Lower lobe of right lung (tissue), 2 donors: Measurements from ENCODE around the gene AURKAIP1. TPM values are rescaled to one million over a fixed set of nuclear protein-coding genes. Genes with fewer than 3 reads are reported as not detected.

Experiments
- ATAC-seq, 2 donors: fragments of 200-7000 bp; cut with Tn5 transposase; one replicate each; pipeline ENCODE4 v1.9.1; 2020 to 2022; ENCODE audit warnings: mild to moderate bottlenecking in 2 of 2, moderate library complexity in 2 of 2
- DNase-seq: peaks from one replicate; pipeline ENCODE4 v3.0.0-alpha.2; 2020
- H3K27ac ChIP-seq: fragments of 200-600 bp; one replicate; pipeline ENCODE4 v1.8.0; 2022
- H3K27me3 ChIP-seq: fragments of 200-600 bp; one replicate; pipeline ENCODE4 v1.8.0; 2022; ENCODE audit warnings: low read depth
- H3K36me3 ChIP-seq: fragments of 200-600 bp; one replicate; pipeline ENCODE4 v1.8.0; 2022; ENCODE audit warnings: mild to moderate bottlenecking
- H3K4me1 ChIP-seq: fragments of 200-600 bp; one replicate; pipeline ENCODE4 v1.8.0; 2022
- H3K4me3 ChIP-seq: fragments of 200-600 bp; one replicate; pipeline ENCODE4 v1.8.0; 2022; ENCODE audit warnings: mild to moderate bottlenecking
- H3K9me3 ChIP-seq: fragments of 200-600 bp; one replicate; pipeline ENCODE4 v1.8.0; 2022
- intact Hi-C: fragments of 100-400 bp; cut with DNase I; formaldehyde crosslinking; loops from one replicate; pipeline ENCODE4 v1.11.0; 2022
- total RNA-seq: library from RNA; stranded (reverse); fragmentation: NEBNext Ultra II Directional; extraction: Animal tissue kit (Norgen Biotek cat#: 25700); gene quantifications from one replicate; pipeline ENCODE4 v1.2.1, GENCODE V29; 2021
- TF ChIP-seq, protein P1 (sequence below): fragments of 200-600 bp; IDR thresholded peaks from one replicate; pipeline ENCODE4 v1.8.0; 2022; ENCODE audit warnings: antibody characterized with exemption, mild to moderate bottlenecking
- donor health status: DM: no; HTN: yes; CAD: no; lungs with severe emphysema.

Gene AURKAIP1
- total RNA-seq, 1 donor from 2014 or later, result 82.4 TPM

DNA sequence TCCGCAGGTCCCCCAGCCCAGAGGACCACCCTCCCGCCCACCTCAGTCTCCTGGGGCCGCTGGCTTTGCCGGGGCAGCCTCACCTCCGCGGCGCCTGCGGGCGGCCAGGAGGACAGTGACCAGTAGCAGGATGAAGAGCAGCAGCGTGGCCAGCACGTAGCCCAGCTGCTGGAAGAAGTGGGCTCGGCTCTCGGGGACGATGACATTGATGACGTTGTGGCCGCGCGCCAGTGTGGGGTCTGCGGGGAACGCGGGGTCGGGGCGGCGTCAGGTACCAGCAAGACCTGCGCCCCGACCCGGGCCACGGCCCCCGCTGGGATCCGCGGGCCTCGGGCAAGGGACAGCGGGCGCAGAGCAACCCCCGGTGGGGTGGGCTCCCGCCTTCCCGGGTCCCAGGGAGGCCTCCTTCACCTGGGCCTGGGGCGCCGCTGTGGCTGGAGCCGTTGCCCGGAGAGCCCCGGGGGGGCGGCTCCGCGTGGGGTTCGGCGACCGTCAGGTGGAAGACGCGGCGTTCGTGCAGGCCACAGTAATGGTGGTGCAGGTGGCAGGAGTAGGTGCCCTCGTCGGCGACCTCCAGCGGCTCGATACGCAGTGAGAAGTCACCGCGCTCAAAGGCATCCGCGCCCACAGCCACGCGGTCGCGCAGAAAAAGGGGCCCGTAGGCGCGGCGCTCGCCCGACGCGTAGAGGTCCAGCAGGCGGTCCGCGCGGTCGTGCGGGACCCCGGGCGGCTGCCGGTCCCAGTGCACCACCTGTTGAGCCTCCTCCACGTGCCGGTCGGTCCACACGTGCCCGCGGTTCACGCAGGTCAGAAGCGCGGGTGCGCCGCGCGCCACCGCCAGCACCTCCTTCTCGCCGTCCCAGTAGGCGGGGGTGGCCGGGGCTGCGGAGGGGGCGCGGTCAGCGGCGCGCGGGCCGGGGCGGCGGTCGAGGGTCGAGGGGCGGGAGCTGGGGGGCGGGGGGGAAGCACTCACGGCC, 20.4 kb downstream of the AURKAIP1 start:
- H3K9me3 ChIP-seq, result no peaks in the 10 kb centered on the region
- peaks cover 8% of the 10 kb centered on the region for H3K36me3 ChIP-seq
- DNase-seq, result no peak
- intact Hi-C loops, result no loop called here
- no peak overlapping the region for H3K27ac ChIP-seq
- peak overlapping the region; percentile 39 for H3K4me3 ChIP-seq
- TF ChIP-seq, protein P1, sequence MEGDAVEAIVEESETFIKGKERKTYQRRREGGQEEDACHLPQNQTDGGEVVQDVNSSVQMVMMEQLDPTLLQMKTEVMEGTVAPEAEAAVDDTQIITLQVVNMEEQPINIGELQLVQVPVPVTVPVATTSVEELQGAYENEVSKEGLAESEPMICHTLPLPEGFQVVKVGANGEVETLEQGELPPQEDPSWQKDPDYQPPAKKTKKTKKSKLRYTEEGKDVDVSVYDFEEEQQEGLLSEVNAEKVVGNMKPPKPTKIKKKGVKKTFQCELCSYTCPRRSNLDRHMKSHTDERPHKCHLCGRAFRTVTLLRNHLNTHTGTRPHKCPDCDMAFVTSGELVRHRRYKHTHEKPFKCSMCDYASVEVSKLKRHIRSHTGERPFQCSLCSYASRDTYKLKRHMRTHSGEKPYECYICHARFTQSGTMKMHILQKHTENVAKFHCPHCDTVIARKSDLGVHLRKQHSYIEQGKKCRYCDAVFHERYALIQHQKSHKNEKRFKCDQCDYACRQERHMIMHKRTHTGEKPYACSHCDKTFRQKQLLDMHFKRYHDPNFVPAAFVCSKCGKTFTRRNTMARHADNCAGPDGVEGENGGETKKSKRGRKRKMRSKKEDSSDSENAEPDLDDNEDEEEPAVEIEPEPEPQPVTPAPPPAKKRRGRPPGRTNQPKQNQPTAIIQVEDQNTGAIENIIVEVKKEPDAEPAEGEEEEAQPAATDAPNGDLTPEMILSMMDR, result no peak
- no peak for ATAC-seq
- peaks cover 59% of the 10 kb centered on the region for H3K27me3 ChIP-seq
- H3K4me1 ChIP-seq, result peaks cover 46% of the 10 kb centered on the region

DNA sequence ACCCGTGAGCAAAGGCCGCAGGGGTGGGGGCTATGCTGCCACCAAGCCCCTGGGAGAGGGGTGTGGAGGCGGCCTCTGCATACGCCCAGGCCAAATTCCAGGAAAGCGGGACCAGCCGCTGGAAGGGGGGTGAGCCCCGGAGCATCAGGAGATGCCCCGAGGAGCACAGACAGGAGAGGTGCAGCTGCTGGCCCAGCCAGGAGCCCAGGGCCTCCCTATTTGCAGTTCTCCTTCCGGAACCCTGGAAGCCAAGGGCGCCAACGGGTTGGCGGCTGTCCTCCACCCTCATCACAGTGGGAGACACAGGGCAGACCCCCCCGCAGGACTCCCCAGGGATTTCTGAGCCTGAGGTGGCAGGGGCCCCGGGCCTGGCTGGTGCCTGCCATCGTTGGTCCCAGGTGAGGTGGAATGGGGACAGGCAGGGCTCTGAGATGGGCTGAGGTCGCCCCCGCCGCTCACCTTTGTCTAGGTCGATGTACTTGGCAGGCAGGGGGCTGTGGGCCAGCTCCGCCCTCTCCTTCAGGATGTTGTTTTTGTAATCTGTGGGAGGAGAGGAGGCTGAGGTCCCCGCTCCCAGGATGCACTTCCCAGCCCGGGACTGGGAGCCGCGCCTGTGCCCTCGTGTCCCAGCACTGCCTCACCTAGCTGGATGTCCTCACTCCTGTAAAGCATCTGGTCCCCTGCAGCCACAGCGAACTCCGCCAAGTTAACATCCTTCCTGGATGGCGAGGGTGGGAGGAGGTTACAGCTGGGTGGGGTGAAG, 21.4 kb downstream of the AURKAIP1 start:
- Histone ChIP-seq H3K4me3 (no peak overlapping the region), H3K9me3 (no peaks in the 10 kb centered on the region), H3K36me3 (peaks cover 8% of the 10 kb centered on the region), H3K27ac (no peak overlapping the region), H3K27me3 (peaks cover 50% of the 10 kb centered on the region), H3K4me1 (peaks cover 36% of the 10 kb centered on the region)
- DNase-seq (no peak), ATAC-seq (no peak)
- TF ChIP-seq, protein P1, result no peak
- intact Hi-C loops, result no loop called here

GRCh38 chr1:1352786-1353388, 22.1 kb downstream of the AURKAIP1 start:
- H3K9me3 ChIP-seq, result no peaks in the 10 kb centered on the region
- peaks cover 39% of the 10 kb centered on the region for H3K4me1 ChIP-seq
- H3K27me3 ChIP-seq, result peaks cover 43% of the 10 kb centered on the region
- TF ChIP-seq, protein P1, result no peak
- DNase-seq (no peak), ATAC-seq (no peak)
- no peak overlapping the region for H3K4me3 ChIP-seq
- H3K36me3 ChIP-seq, result peaks cover 8% of the 10 kb centered on the region
- intact Hi-C loops, result no loop called here
- H3K27ac ChIP-seq, result no peak overlapping the region

DNA sequence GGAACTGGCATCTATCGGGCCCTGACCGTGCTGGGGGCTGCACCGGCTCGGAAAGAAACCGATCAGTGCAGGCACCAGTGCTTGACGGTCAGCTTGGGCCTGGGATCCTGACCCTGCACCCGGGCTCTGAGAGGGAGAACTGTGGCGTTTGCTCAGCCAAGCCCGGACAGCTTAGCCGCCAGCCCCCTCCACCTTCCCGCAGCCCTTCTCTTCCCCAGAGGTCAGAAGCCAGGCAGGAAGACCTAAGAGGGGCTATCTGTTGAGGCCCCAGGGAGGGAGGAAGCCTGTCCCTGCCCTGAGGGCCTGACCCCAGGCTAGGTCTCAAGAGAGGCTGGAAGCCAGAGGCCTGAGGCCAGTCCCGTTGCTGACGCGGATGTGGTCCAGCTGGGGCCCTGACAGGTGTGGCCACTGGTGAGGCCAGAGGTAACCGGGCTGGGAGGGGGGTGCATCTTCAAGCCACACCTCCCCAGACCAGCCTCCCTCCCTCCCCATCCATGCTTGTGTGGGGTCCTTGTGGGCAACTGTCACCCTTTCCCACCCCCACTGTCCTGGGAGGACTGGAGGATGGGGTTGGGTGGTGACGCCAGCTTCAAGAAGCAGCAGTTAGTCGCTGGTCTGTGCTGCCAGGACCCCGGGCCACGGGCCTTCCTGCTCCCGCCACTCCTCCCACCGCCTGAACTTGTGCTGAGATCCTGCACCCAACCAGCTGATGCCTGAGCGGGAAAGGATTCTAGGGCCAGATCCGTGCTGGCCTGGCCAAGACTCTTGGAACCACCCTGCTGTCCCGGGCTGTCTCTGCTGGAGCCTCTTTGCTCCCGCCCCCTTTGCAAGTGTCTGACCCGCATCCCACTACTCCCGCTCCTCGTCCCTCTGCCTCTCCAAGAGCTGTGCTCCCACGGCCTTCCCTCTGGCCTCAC, 23.2 kb downstream of the AURKAIP1 start:
- ATAC-seq, result peak in 1 of 2 donors; percentile 2
- Histone ChIP-seq H3K36me3 (peaks cover 8% of the 10 kb centered on the region), H3K9me3 (no peaks in the 10 kb centered on the region), H3K4me1 (peaks cover 51% of the 10 kb centered on the region), H3K4me3 (peak overlapping the region; percentile 12), H3K27ac (peak overlapping the region; percentile 39), H3K27me3 (peaks cover 35% of the 10 kb centered on the region)
- TF ChIP-seq, protein P1, result no peak
- no peak for DNase-seq
- intact Hi-C loops, result no loop called here
